ENCODE results near the gene TMEM232. TPM values are rescaled to one million over a fixed set of nuclear protein-coding genes. Genes with fewer than 3 reads are reported as not detected.

Gene TMEM232
- total RNA-seq, 1 donor: 1.4 TPM

DNA sequence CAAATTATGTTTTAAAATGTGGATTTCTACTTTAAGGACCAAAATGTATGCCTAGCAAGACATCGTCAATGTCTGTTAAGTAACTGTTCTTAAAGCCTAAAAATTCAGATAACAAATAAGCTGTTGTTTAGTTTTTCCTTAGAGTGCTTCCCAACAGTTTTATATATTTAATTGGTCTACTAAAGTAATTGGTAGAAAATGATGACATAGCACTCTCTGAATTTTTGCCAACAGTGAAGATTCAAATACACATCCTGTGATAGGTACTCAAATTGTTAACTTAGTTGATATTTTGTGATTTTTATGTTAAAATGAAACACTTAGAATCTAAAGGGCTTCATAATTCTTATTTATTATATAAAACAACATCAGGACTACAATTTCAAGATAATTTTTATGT is 107.5 kb downstream of the TMEM232 start:
- no peak overlapping the region for H3K4me3 ChIP-seq (ENCODE audit: insufficient read depth, low read length)
- H3K79me2 ChIP-seq (ENCODE audit: insufficient read depth, low read length): no peaks in the 10 kb centered on the region
- no peak overlapping the region for H2AFZ ChIP-seq (ENCODE audit: low read length)
- TF ChIP-seq, protein P1, sequence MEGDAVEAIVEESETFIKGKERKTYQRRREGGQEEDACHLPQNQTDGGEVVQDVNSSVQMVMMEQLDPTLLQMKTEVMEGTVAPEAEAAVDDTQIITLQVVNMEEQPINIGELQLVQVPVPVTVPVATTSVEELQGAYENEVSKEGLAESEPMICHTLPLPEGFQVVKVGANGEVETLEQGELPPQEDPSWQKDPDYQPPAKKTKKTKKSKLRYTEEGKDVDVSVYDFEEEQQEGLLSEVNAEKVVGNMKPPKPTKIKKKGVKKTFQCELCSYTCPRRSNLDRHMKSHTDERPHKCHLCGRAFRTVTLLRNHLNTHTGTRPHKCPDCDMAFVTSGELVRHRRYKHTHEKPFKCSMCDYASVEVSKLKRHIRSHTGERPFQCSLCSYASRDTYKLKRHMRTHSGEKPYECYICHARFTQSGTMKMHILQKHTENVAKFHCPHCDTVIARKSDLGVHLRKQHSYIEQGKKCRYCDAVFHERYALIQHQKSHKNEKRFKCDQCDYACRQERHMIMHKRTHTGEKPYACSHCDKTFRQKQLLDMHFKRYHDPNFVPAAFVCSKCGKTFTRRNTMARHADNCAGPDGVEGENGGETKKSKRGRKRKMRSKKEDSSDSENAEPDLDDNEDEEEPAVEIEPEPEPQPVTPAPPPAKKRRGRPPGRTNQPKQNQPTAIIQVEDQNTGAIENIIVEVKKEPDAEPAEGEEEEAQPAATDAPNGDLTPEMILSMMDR (IDR thresholded peaks at IDR 0.05; ENCODE audit: extremely low read depth, low read depth, low read length): no peak
- H3K9me3 ChIP-seq (ENCODE audit: low read depth, low read length): no peaks in the 10 kb centered on the region
- H3K4me2 ChIP-seq (ENCODE audit: insufficient read depth, low read length): no peak overlapping the region
- no peaks in the 10 kb centered on the region for H3K4me1 ChIP-seq (ENCODE audit: insufficient read depth, low read length)
- DNase-seq (ENCODE audit: insufficient read length, low spot score, missing footprints): no peak
- no peaks in the 10 kb centered on the region for H3K36me3 ChIP-seq (ENCODE audit: insufficient read depth, low read length)
- no peak overlapping the region for H3K27ac ChIP-seq (ENCODE audit: low read depth, low read length)
- H3K27me3 ChIP-seq (ENCODE audit: insufficient read depth, low read length): no peaks in the 10 kb centered on the region
- no peaks in the 10 kb centered on the region for H4K20me1 ChIP-seq (ENCODE audit: insufficient read depth, low read length)

DNA sequence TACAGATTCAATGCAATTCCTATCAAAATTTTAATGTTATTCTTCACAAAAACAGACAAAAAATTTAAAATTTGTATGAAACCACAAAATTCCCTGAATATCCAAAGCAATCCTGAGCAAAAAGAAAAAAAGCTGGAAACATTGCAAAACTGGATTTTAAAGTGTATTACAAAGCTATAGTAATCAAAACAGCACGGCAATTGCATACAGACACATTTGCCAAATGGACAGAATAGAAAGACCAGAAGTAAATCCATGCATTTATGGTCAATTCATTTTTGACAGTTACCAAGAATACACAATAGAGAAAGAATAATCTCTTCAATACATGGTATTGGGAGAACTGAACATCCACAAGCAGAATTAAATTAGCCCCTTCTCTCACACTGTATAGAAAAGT is 110.5 kb downstream of the TMEM232 start:
- TF ChIP-seq, protein P1 (IDR thresholded peaks at IDR 0.05; ENCODE audit: extremely low read depth, low read depth, low read length): no peak
- Histone ChIP-seq H4K20me1 (ENCODE audit: insufficient read depth, low read length) (no peaks in the 10 kb centered on the region), H3K9me3 (ENCODE audit: low read depth, low read length) (no peaks in the 10 kb centered on the region), H3K27me3 (ENCODE audit: insufficient read depth, low read length) (no peaks in the 10 kb centered on the region), H2AFZ (ENCODE audit: low read length) (no peak overlapping the region), H3K36me3 (ENCODE audit: insufficient read depth, low read length) (no peaks in the 10 kb centered on the region), H3K4me1 (ENCODE audit: insufficient read depth, low read length) (no peaks in the 10 kb centered on the region), H3K27ac (ENCODE audit: low read depth, low read length) (no peak overlapping the region), H3K4me3 (ENCODE audit: insufficient read depth, low read length) (no peak overlapping the region), H3K4me2 (ENCODE audit: insufficient read depth, low read length) (no peak overlapping the region), H3K79me2 (ENCODE audit: insufficient read depth, low read length) (no peaks in the 10 kb centered on the region)
- no peak for DNase-seq (ENCODE audit: insufficient read length, low spot score, missing footprints)

DNA sequence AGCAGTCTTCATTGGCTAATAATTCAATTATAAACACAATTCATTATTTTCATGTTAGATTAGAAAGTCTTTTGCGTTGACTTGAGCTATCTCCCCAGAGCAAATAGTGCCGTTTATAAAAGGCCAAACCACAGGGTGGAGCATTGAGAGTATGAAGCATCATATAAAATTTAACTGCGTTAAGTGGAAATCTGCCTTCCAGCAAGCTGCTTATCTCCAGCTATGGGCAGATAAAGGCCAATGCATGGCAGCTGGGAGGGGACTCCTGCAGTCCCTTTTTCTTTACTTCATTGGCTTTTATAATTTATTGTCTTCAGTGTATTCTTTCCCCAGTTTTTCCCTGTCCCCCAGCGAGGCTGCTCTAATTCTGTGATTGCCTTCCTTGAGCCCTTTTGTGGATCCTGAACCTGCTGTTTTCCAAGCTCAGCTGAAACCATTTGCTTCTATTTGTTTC is 113.7 kb downstream of the TMEM232 start:
- H3K9me3 ChIP-seq (ENCODE audit: low read depth, low read length): no peaks in the 10 kb centered on the region
- no peaks in the 10 kb centered on the region for H3K36me3 ChIP-seq (ENCODE audit: insufficient read depth, low read length)
- no peaks in the 10 kb centered on the region for H4K20me1 ChIP-seq (ENCODE audit: insufficient read depth, low read length)
- H3K4me3 ChIP-seq (ENCODE audit: insufficient read depth, low read length): no peak overlapping the region
- no peaks in the 10 kb centered on the region for H3K79me2 ChIP-seq (ENCODE audit: insufficient read depth, low read length)
- TF ChIP-seq, protein P1 (IDR thresholded peaks at IDR 0.05; ENCODE audit: extremely low read depth, low read depth, low read length): no peak
- no peak overlapping the region for H2AFZ ChIP-seq (ENCODE audit: low read length)
- H3K27ac ChIP-seq (ENCODE audit: low read depth, low read length): no peak overlapping the region
- no peak for DNase-seq (ENCODE audit: insufficient read length, low spot score, missing footprints)
- H3K4me2 ChIP-seq (ENCODE audit: insufficient read depth, low read length): no peak overlapping the region
- no peaks in the 10 kb centered on the region for H3K27me3 ChIP-seq (ENCODE audit: insufficient read depth, low read length)
- H3K4me1 ChIP-seq (ENCODE audit: insufficient read depth, low read length): no peaks in the 10 kb centered on the region

DNA sequence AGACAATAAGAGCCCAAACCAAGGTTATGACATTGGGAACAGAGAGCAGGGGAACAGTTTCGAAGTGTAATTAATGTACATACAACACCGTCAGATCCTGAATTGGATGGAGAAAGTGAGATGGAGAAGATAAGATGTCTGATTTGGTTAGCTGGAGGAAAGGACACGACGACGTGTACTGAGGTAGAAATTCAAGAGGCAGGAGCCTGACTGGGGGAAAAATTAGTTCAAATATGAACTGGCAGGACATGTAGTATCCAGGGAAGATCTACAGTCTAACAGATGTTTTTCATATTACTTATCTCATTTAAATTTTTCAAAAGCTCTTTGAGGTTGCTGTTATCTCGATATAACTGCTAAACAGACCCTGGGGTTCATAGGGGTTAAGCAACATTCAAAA is 114.7 kb downstream of the TMEM232 start:
- Histone ChIP-seq H2AFZ (ENCODE audit: low read length) (no peak overlapping the region), H4K20me1 (ENCODE audit: insufficient read depth, low read length) (no peaks in the 10 kb centered on the region), H3K27me3 (ENCODE audit: insufficient read depth, low read length) (no peaks in the 10 kb centered on the region), H3K27ac (ENCODE audit: low read depth, low read length) (no peak overlapping the region), H3K9me3 (ENCODE audit: low read depth, low read length) (no peaks in the 10 kb centered on the region), H3K4me3 (ENCODE audit: insufficient read depth, low read length) (no peak overlapping the region), H3K79me2 (ENCODE audit: insufficient read depth, low read length) (no peaks in the 10 kb centered on the region), H3K4me2 (ENCODE audit: insufficient read depth, low read length) (no peak overlapping the region), H3K4me1 (ENCODE audit: insufficient read depth, low read length) (no peaks in the 10 kb centered on the region), H3K36me3 (ENCODE audit: insufficient read depth, low read length) (no peaks in the 10 kb centered on the region)
- TF ChIP-seq, protein P1 (IDR thresholded peaks at IDR 0.05; ENCODE audit: extremely low read depth, low read depth, low read length): no peak
- DNase-seq (ENCODE audit: insufficient read length, low spot score, missing footprints): no peak

All from osteoblast (primary cell).